ENCODE results near the gene DNAJC17. TPM values are rescaled to one million over a fixed set of nuclear protein-coding genes. Genes with fewer than 3 reads are reported as not detected.

DNAJC17 gene
- total and polyA plus RNA-seq, 4 donors = 36.5 to 76.5 (median 44.1) TPM

- H3K36me3 ChIP-seq (ENCODE audit: control insufficient read depth in 4 of 4, insufficient read depth in 4 of 4, low read length in 4 of 4) = peaks cover 0 to 17% (median 12%) of the 10 kb centered on the region in 4 donors
- no peak for ATAC-seq (ENCODE audit: insufficient read depth, low FRiP score)
- no peak for DNase-seq
- TF ChIP-seq, protein P1, sequence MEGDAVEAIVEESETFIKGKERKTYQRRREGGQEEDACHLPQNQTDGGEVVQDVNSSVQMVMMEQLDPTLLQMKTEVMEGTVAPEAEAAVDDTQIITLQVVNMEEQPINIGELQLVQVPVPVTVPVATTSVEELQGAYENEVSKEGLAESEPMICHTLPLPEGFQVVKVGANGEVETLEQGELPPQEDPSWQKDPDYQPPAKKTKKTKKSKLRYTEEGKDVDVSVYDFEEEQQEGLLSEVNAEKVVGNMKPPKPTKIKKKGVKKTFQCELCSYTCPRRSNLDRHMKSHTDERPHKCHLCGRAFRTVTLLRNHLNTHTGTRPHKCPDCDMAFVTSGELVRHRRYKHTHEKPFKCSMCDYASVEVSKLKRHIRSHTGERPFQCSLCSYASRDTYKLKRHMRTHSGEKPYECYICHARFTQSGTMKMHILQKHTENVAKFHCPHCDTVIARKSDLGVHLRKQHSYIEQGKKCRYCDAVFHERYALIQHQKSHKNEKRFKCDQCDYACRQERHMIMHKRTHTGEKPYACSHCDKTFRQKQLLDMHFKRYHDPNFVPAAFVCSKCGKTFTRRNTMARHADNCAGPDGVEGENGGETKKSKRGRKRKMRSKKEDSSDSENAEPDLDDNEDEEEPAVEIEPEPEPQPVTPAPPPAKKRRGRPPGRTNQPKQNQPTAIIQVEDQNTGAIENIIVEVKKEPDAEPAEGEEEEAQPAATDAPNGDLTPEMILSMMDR (IDR thresholded peaks at IDR 0.05; ENCODE audit: control extremely low read depth, extremely low read depth) = no peak
- H3K27ac ChIP-seq (ENCODE audit: low read depth in 1 of 2, low read length in 1 of 2) = no peak overlapping the region
- H3K9me3 ChIP-seq (ENCODE audit: control insufficient read depth in 4 of 4, insufficient read depth in 3 of 4, low read length in 3 of 4) = no peaks in the 10 kb centered on the region
- H3K27me3 ChIP-seq (ENCODE audit: control insufficient read depth in 3 of 3, insufficient read depth in 3 of 3, low read length in 2 of 3) = no peaks in the 10 kb centered on the region
- H3K4me1 ChIP-seq (ENCODE audit: control insufficient read depth in 5 of 5, insufficient read depth in 5 of 5, low read length in 5 of 5) = peaks cover 0 to 24% (median 5%) of the 10 kb centered on the region in 5 donors
- no peak overlapping the region for H3K9ac ChIP-seq (ENCODE audit: insufficient read depth in 1 of 2, low read length in 2 of 2)
- 92 to 98% methylated on average over 11 to 12 of the region's 12 CpGs for WGBS, 2 donors
- no peak overlapping the region for H3K4me3 ChIP-seq
Observed at GRCh38 chr15:40812721-40813425, 5.6 kb upstream of the DNAJC17 start.

DNA sequence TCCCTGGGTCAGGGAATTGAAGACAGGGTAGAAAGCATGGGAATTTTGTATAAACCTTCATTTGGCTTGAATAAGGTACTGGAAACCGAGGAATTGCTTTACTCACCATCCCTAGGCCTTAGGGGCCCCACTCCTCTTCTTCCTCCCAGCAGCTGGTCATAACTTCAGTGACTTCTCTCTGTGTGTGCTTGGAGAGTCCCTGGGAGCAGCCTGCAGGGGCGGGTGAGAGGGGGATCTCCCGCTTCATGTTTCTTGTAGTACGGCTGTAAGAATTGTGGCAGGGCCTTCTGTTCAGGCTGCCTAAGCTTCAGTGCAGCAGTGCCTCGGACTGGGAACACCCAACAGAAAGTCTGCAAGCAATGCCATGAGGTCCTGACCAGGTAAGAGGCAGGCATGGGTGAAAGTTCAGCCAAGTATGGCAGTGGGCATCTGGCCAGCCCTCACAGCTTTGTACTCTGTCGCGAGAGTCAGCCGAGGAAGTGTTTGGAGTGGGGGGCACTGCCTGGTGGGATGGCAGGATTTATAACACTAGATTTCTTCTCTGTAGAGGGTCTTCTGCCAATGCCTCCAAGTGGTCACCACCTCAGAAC is 1.7 kb upstream of the DNAJC17 start:
- peaks cover 0 to 15% (median 11%) of the 10 kb centered on the region in 4 donors for H3K36me3 ChIP-seq (ENCODE audit: control insufficient read depth in 4 of 4, insufficient read depth in 4 of 4, low read length in 4 of 4)
- peaks cover 0 to 12% (median 5%) of the 10 kb centered on the region in 5 donors for H3K4me1 ChIP-seq (ENCODE audit: control insufficient read depth in 5 of 5, insufficient read depth in 5 of 5, low read length in 5 of 5)
- WGBS, 2 donors = 77 to 89% methylated on average over 8 of the region's 8 CpGs
- no peak overlapping the region for H3K4me3 ChIP-seq
- no peak overlapping the region for H3K9ac ChIP-seq (ENCODE audit: insufficient read depth in 1 of 2, low read length in 2 of 2)
- no peak overlapping the region for H3K27ac ChIP-seq (ENCODE audit: low read depth in 1 of 2, low read length in 1 of 2)
- no peaks in the 10 kb centered on the region for H3K9me3 ChIP-seq (ENCODE audit: control insufficient read depth in 4 of 4, insufficient read depth in 3 of 4, low read length in 3 of 4)
- ATAC-seq (ENCODE audit: insufficient read depth, low FRiP score) = no peak
- H3K27me3 ChIP-seq (ENCODE audit: control insufficient read depth in 3 of 3, insufficient read depth in 3 of 3, low read length in 2 of 3) = no peaks in the 10 kb centered on the region
- DNase-seq = no peak
- TF ChIP-seq, protein P1 (IDR thresholded peaks at IDR 0.05; ENCODE audit: control extremely low read depth, extremely low read depth) = no peak

DNA sequence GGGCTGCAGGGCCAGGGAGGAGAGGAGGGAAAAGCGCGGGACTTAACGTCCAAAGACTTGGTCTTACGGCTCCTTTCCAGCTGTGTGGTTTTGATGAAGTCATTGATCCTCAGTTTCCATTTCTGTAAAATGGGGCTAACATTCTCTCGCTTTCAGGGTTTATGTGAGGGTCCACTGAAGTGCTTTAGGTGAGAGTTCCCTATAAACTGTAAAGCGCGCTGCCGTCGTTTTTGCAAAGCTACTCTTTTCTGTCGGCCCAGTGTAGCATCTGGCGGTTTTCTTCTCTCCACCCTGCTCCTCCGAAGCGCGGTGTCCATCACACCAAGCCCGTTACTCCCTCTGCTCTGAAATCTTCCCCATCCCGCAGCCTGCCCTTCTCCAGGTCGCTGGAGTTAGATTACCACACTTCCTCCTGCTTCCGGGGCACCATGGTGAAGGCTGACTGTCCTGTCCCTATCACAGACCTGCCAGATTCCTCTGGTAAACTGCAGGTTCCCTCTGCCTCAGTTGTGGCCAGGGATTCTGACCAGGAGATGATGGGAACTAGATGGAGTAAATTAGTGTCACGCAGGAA is 702 bp upstream of the DNAJC17 start:
- peaks cover 0 to 12% (median 5%) of the 10 kb centered on the region in 5 donors for H3K4me1 ChIP-seq (ENCODE audit: control insufficient read depth in 5 of 5, insufficient read depth in 5 of 5, low read length in 5 of 5)
- no peaks in the 10 kb centered on the region for H3K27me3 ChIP-seq (ENCODE audit: control insufficient read depth in 3 of 3, insufficient read depth in 3 of 3, low read length in 2 of 3)
- TF ChIP-seq, protein P1 (IDR thresholded peaks at IDR 0.05; ENCODE audit: control extremely low read depth, extremely low read depth) = no peak
- H3K36me3 ChIP-seq (ENCODE audit: control insufficient read depth in 4 of 4, insufficient read depth in 4 of 4, low read length in 4 of 4) = peaks cover 0 to 12% (median 7%) of the 10 kb centered on the region in 4 donors
- no peaks in the 10 kb centered on the region for H3K9me3 ChIP-seq (ENCODE audit: control insufficient read depth in 4 of 4, insufficient read depth in 3 of 4, low read length in 3 of 4)
- ATAC-seq (ENCODE audit: insufficient read depth, low FRiP score) = no peak
- peak overlapping the region in 1 of 2 donors; percentile 11 for H3K9ac ChIP-seq (ENCODE audit: insufficient read depth in 1 of 2, low read length in 2 of 2)
- DNase-seq = no peak
- H3K27ac ChIP-seq (ENCODE audit: low read depth in 1 of 2, low read length in 1 of 2) = no peak overlapping the region
- peak overlapping the region; percentile 53 for H3K4me3 ChIP-seq
- WGBS, 2 donors = 9 to 29% methylated on average over 19 of the region's 19 CpGs
